Esophagus muscularis mucosa (tissue), 3 donors: Measurements from ENCODE around the gene TSPYL6.

ENCODE experiments used
- POLR2AphosphoS5 ChIP-seq, 2 donors: sonication (generic); formaldehyde crosslinking; IDR thresholded peaks; one replicate each; pipeline ENCODE4 v1.6.1; 2017; ENCODE audit warnings: antibody characterized with exemption in 2 of 2
- TF ChIP-seq, protein P1 (sequence below), 3 experiments: fragments of 200-600 bp in 2 of 3; fragments of 450-650 bp in 1 of 3; sonication (generic) in 2 of 3; IDR thresholded peaks; one replicate each; pipeline ENCODE4 v1.5.1; 2017 to 2019; ENCODE audit warnings: antibody characterized with exemption in 3 of 3, mild to moderate bottlenecking in 2 of 3, moderate library complexity in 1 of 3

DNA sequence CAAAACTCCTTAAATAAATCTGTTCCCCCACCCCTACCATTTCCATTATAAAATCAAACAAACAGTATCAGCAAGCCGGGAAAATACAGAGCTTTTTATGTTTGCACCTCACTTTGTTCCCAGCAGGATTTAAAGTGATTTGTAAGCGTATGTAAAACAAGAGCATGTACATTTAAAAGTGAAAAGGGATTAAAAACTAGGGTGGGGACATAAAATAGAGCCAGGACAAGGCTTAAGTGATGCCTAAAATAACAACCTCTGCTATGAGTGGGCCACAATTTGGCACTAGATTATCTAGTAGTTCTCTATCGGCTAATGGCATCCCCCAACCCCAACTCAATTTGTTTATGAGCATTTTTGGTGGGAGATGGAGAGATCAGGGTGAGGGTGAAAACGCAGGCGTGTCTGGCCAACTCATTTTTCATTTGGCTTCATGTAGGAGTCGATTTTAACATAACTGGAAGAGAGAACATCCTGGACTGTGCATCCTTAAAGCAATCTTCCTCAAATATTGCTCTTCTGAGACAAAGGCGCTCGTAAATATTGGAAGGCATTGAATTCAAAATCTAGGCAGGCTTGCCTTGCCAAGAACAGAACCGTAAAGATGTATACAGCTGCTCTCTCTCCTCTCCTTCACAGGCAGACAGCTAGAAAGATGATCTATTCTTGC lies 34.5 kb upstream of the TSPYL6 start:
- TF ChIP-seq, protein P1, sequence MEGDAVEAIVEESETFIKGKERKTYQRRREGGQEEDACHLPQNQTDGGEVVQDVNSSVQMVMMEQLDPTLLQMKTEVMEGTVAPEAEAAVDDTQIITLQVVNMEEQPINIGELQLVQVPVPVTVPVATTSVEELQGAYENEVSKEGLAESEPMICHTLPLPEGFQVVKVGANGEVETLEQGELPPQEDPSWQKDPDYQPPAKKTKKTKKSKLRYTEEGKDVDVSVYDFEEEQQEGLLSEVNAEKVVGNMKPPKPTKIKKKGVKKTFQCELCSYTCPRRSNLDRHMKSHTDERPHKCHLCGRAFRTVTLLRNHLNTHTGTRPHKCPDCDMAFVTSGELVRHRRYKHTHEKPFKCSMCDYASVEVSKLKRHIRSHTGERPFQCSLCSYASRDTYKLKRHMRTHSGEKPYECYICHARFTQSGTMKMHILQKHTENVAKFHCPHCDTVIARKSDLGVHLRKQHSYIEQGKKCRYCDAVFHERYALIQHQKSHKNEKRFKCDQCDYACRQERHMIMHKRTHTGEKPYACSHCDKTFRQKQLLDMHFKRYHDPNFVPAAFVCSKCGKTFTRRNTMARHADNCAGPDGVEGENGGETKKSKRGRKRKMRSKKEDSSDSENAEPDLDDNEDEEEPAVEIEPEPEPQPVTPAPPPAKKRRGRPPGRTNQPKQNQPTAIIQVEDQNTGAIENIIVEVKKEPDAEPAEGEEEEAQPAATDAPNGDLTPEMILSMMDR (IDR thresholded peaks at IDR 0.05): no peak
- TF ChIP-seq POLR2AphosphoS5 (IDR thresholded peaks at IDR 0.05): no peak
